Colonic mucosa (tissue), 4 donors: ENCODE data around the gene SOS2. TPM values are rescaled to one million over a fixed set of nuclear protein-coding genes. Genes with fewer than 3 reads are reported as not detected.

Experiments
- DNase-seq: peaks from one replicate; pipeline ENCODE4 v3.0.0-alpha.2; 2020
- H3K27ac ChIP-seq: fragments of 200-600 bp; one replicate; pipeline ENCODE4 v1.8.0; 2021
- H3K27me3 ChIP-seq: fragments of 200-600 bp; one replicate; pipeline ENCODE4 v1.8.0; 2021
- H3K36me3 ChIP-seq: fragments of 200-600 bp; one replicate; pipeline ENCODE4 v1.8.0; 2021
- H3K4me1 ChIP-seq: fragments of 200-600 bp; one replicate; pipeline ENCODE4 v1.8.0; 2021; ENCODE audit warnings: mild to moderate bottlenecking
- H3K4me3 ChIP-seq: fragments of 200-600 bp; one replicate; pipeline ENCODE4 v1.8.0; 2021
- H3K9ac ChIP-seq, 2 donors: one replicate each; pipeline ENCODE4 v1.7.0; 2013; ENCODE audit warnings: control low read depth in 2 of 2, low read depth in 2 of 2, low read length in 2 of 2
- H3K9me3 ChIP-seq: fragments of 200-600 bp; one replicate; pipeline ENCODE4 v1.8.0; 2021
- intact Hi-C: fragments of 100-400 bp; cut with DNase I; formaldehyde crosslinking; loops from one replicate; pipeline ENCODE4 v1.14.1; 2022
- total RNA-seq, 2 donors: library from RNA; stranded (reverse); fragmentation: NEBNext Ultra II Directional in 1 of 2; extraction: Animal tissue kit (Norgen Biotek cat#: 25700) in 1 of 2; gene quantifications; one replicate each; pipeline ENCODE4 v1.2.1, GENCODE V29; 2021
- TF ChIP-seq, protein P1 (sequence below): fragments of 200-600 bp; IDR thresholded peaks from one replicate; pipeline ENCODE4 v1.8.0; 2022; ENCODE audit warnings: antibody characterized with exemption, mild to moderate bottlenecking
- donor health status: healthy.
- donor health status: DM: no; HTN: no; CAD: no.
- donor health status: DM: no; HTN: no; CAD: no.

Gene SOS2
- total RNA-seq, 2 donors from 2014 or later = 20.3 to 43.7 TPM

- DNase-seq = no peak
- intact Hi-C loops = no loop called here
- TF ChIP-seq, protein P1, sequence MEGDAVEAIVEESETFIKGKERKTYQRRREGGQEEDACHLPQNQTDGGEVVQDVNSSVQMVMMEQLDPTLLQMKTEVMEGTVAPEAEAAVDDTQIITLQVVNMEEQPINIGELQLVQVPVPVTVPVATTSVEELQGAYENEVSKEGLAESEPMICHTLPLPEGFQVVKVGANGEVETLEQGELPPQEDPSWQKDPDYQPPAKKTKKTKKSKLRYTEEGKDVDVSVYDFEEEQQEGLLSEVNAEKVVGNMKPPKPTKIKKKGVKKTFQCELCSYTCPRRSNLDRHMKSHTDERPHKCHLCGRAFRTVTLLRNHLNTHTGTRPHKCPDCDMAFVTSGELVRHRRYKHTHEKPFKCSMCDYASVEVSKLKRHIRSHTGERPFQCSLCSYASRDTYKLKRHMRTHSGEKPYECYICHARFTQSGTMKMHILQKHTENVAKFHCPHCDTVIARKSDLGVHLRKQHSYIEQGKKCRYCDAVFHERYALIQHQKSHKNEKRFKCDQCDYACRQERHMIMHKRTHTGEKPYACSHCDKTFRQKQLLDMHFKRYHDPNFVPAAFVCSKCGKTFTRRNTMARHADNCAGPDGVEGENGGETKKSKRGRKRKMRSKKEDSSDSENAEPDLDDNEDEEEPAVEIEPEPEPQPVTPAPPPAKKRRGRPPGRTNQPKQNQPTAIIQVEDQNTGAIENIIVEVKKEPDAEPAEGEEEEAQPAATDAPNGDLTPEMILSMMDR = no peak
These were observed 17.9 kb upstream of the SOS2 start for GRCh38 chr14:50249136-50249775.

DNA sequence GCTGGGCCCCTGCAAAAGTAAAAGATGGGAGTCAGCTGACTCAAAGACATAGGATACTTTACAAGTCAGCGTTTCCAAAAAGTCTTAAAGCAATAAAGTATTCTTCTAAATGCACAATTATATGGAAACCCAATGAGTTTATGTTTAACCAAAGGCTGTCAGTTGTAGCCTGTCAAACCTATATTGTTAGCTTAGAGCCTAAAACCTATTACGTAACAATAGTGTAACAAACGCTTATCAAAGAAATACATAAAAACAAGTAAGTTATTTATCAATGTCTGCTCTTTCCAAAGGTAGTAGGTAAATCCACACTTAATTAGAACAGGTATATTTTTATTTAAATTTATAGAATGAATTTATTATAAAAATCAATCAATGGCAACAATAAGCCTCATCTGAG is 15.9 kb upstream of the SOS2 start:
- TF ChIP-seq, protein P1 = no peak
- Histone ChIP-seq H3K27me3 (no peaks in the 10 kb centered on the region), H3K4me3 (no peak overlapping the region), H3K4me1 (no peaks in the 10 kb centered on the region), H3K27ac (no peak overlapping the region), H3K36me3 (no peaks in the 10 kb centered on the region), H3K9ac (no peak overlapping the region), H3K9me3 (no peaks in the 10 kb centered on the region)
- DNase-seq = no peak
- intact Hi-C loops = no loop called here

More at GRCh38 chr14:50249136-50249775, 17.9 kb upstream of the SOS2 start:
- no peak overlapping the region for H3K9ac ChIP-seq
- H3K36me3 ChIP-seq = no peaks in the 10 kb centered on the region
- no peak overlapping the region for H3K27ac ChIP-seq
- no peaks in the 10 kb centered on the region for H3K9me3 ChIP-seq
- H3K4me1 ChIP-seq = no peaks in the 10 kb centered on the region
- H3K27me3 ChIP-seq = no peaks in the 10 kb centered on the region
- H3K4me3 ChIP-seq = no peak overlapping the region

DNA sequence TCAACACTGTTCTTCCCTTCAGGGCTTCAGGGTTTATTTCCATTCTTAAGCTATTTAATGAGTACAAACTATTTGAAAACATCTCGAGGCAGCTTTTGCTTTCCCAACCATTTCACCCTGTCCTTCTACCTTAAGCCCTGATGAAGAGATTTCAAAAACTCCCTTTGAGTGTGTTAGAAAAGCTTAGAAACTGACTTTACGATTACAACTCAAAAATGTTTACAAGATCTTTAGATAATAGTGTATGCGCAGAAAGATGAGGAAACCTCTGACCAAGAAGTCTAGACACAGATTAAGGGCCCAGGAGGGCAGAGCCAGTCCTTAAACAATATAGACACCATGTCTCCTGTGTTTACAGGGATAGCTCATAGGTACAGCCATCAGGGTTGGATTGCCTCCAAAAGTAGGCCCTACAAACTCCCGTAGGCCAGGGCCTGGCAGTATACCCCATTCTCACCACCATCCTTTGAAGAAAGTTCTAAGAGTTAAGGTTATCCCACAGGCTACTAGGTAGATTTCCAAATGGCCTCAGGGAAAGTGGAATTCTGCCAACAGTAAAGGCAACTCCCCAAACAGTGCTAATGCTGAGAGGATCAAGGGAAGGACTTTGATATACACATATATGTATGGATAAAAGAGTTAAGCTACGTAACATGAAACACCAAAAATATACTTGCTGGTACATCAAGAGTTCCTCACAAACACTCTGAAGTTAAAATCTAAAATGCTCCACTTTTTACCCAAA is 11.4 kb upstream of the SOS2 start:
- no peak for DNase-seq
- H3K9me3 ChIP-seq = no peaks in the 10 kb centered on the region
- no peaks in the 10 kb centered on the region for H3K36me3 ChIP-seq
- no peak overlapping the region for H3K27ac ChIP-seq
- no peak overlapping the region for H3K4me3 ChIP-seq
- no peaks in the 10 kb centered on the region for H3K27me3 ChIP-seq
- no peak overlapping the region for H3K9ac ChIP-seq
- TF ChIP-seq, protein P1 = no peak
- intact Hi-C loops = no loop called here
- no peaks in the 10 kb centered on the region for H3K4me1 ChIP-seq

DNA sequence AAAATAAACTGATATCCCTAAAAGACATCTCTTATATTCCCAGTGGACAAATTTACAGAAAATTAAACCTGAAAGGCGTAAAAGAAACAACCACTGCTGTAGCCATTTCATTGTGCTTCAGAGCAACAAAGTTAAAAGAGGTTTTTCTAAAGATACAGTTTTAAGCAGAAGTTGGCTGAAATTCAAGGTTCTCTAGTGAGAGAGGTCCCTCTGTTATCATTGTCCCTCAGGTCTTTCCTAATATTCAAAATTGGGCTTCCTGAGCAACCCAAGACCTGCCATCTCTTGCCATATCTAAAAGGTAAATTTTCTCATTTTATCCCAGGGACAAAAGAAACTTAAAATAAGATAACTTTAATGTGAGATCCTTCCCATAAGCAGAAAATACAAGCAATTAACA is 10.7 kb upstream of the SOS2 start:
- TF ChIP-seq, protein P1 = no peak
- H3K27me3 ChIP-seq = no peaks in the 10 kb centered on the region
- H3K27ac ChIP-seq = no peak overlapping the region
- H3K4me1 ChIP-seq = no peaks in the 10 kb centered on the region
- H3K36me3 ChIP-seq = no peaks in the 10 kb centered on the region
- intact Hi-C loops = no loop called here
- no peak overlapping the region for H3K4me3 ChIP-seq
- no peak overlapping the region for H3K9ac ChIP-seq
- no peak for DNase-seq
- H3K9me3 ChIP-seq = no peaks in the 10 kb centered on the region

DNA sequence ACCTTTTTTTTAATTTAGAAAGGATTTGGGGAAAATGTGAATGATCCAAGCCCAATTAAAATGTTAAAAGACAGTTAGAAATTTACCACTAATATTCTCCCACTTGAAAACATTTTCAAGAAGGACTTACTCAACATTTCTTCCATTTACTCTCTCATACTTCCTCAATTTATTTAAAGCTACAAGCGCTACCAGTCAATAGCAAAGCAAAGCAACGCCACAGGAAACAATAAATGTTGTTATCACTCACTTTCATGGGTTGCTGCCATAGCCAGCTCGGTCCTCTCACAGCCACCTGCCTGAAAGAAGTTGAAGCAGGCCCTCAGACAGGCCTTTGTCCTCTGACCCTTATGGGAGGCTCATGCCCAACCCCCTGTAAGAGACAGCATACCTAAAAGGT is 6.0 kb upstream of the SOS2 start:
- intact Hi-C loops = no loop called here
- H3K27me3 ChIP-seq = no peaks in the 10 kb centered on the region
- no peaks in the 10 kb centered on the region for H3K9me3 ChIP-seq
- H3K27ac ChIP-seq = no peak overlapping the region
- no peak for DNase-seq
- no peaks in the 10 kb centered on the region for H3K36me3 ChIP-seq
- no peak overlapping the region for H3K4me3 ChIP-seq
- TF ChIP-seq, protein P1 = no peak
- H3K9ac ChIP-seq = peak overlapping the region in 1 of 2 donors; percentile 19
- H3K4me1 ChIP-seq = no peaks in the 10 kb centered on the region
